K562 treated with DMSO at 1 percent for 12 hours (cell line): Measurements from ENCODE around the gene SIRT7. TPM values are rescaled to one million over a fixed set of nuclear protein-coding genes. Genes with fewer than 3 reads are reported as not detected.

ENCODE experiments used
- total RNA-seq: library from RNA; unstranded; fragments of 300-600 nt; gene quantifications from 2 replicates; pipeline ENCODE4 v1.2.3, GENCODE V29; 2022; ENCODE audit not compliant: insufficient read depth

SIRT7 gene
- total RNA-seq, result 34.3 and 38.5 TPM in 2 replicates

GRCh38 chr17:81917565-81918332 is at the start of gene SIRT7:
TSS of gene SIRT7 (minus strand) at chr17:81918176. CDS start at chr17:81918131, 45 bp downstream.

GRCh38 chr17:81961087-81961511 is 43.1 kb upstream of the SIRT7 start, which contains the start of gene NOTUM:
TSS of gene NOTUM (minus strand) at chr17:81961187. CDS start at chr17:81960909, 278 bp downstream.

GRCh38 chr17:81947189-81947588 is 29.2 kb upstream of the SIRT7 start, which contains the start of gene MYADML2:
TSS of gene MYADML2 (minus strand) at chr17:81947233. CDS start at chr17:81941741, 5,492 bp downstream.

GRCh38 chr17:81927653-81928543 is 9.9 kb upstream of the SIRT7 start, which contains the start of gene MAFG:
TSS of gene MAFG (minus strand) at chr17:81927735. CDS start at chr17:81923185, 4,550 bp downstream.

GRCh38 chr17:81911277-81911961 is 6.6 kb downstream of the SIRT7 start, which contains the start of gene PCYT2:
TSS of gene PCYT2 (minus strand) at chr17:81911399. CDS start at chr17:81911355, 44 bp downstream.

GRCh38 chr17:81902023-81902652 is 15.8 kb downstream of the SIRT7 start, which contains the start of gene NPB:
TSS of gene NPB (plus strand) at chr17:81902238. CDS start at chr17:81902278, 40 bp downstream.

GRCh38 chr17:81870981-81871386 is 47.0 kb downstream of the SIRT7 start, which contains the start of gene ARHGDIA:
TSS of gene ARHGDIA (minus strand) at chr17:81871337. CDS start at chr17:81869930, 1,407 bp downstream.

Other genes starting within 250 kb of the SIRT7 start
- 24.9 and 32.6 TPM in 2 replicates for gene ARL16, start 234.4 kb downstream of the SIRT7 start, total RNA-seq
- 63.2 and 121 TPM in 2 replicates for gene HGS, start 234.2 kb downstream of the SIRT7 start, total RNA-seq
- 72.5 and 114 TPM in 2 replicates for gene MRPL12, start 214.8 kb downstream of the SIRT7 start, total RNA-seq
- gene SLC25A10, start 205.9 kb downstream of the SIRT7 start, total RNA-seq, result 49.3 and 53.8 TPM in 2 replicates
- not detected in 2 replicates for gene GCGR, start 114.0 kb downstream of the SIRT7 start, total RNA-seq
- gene MCRIP1, start 84.9 kb downstream of the SIRT7 start, total RNA-seq, result 192 and 316 TPM in 2 replicates
- not detected in 2 replicates for gene PPP1R27, start 83.1 kb downstream of the SIRT7 start, total RNA-seq
- gene P4HB, start 57.6 kb downstream of the SIRT7 start, total RNA-seq, result 670 and 837 TPM in 2 replicates
- 219 and 311 TPM in 2 replicates for gene ARHGDIA, start 46.8 kb downstream of the SIRT7 start, total RNA-seq
- 131 and 173 TPM in 2 replicates for gene ALYREF, start 26.6 kb downstream of the SIRT7 start, total RNA-seq
- gene ANAPC11, start 26.5 kb downstream of the SIRT7 start, total RNA-seq, result 460 and 768 TPM in 2 replicates
- gene NPB, start 15.9 kb downstream of the SIRT7 start, total RNA-seq, result 3.1 and 4.4 TPM in 2 replicates
- 43.6 and 61.6 TPM in 2 replicates for gene PCYT2, start 6.8 kb downstream of the SIRT7 start, total RNA-seq
- 45.0 and 63.6 TPM in 2 replicates for gene MAFG, start 9.6 kb upstream of the SIRT7 start, total RNA-seq
- gene PYCR1, start 19.1 kb upstream of the SIRT7 start, total RNA-seq, result 170 and 175 TPM in 2 replicates
- not detected in 2 replicates for gene MYADML2, start 29.1 kb upstream of the SIRT7 start, total RNA-seq
- gene NOTUM, start 43.0 kb upstream of the SIRT7 start, total RNA-seq, result 9.0 and 9.7 TPM in 2 replicates
- 32.7 and 45.0 TPM in 2 replicates for gene ASPSCR1, start 59.5 kb upstream of the SIRT7 start, total RNA-seq
- gene CENPX, start 104.7 kb upstream of the SIRT7 start, total RNA-seq, result 108 and 156 TPM in 2 replicates
- 11.1 and 13.9 TPM in 2 replicates for gene LRRC45, start 105.1 kb upstream of the SIRT7 start, total RNA-seq
- 58.4 and 82.9 TPM in 2 replicates for gene RAC3, start 113.5 kb upstream of the SIRT7 start, total RNA-seq
- 273 and 376 TPM in 2 replicates for gene DCXR, start 119.5 kb upstream of the SIRT7 start, total RNA-seq
- 33.4 and 35.0 TPM in 2 replicates for gene RFNG, start 133.6 kb upstream of the SIRT7 start, total RNA-seq
- 118 and 137 TPM in 2 replicates for gene GPS1, start 133.7 kb upstream of the SIRT7 start, total RNA-seq
- gene DUS1L, start 147.6 kb upstream of the SIRT7 start, total RNA-seq, result 185 and 205 TPM in 2 replicates
- gene FASN, start 180.1 kb upstream of the SIRT7 start, total RNA-seq, result 69.3 and 119 TPM in 2 replicates